Endothelial cell of umbilical vein (primary cell): ENCODE results near the gene RNLS.

Source experiments
- CTCF ChIP-seq, 2 donors: IDR thresholded peaks; 1 replicate in 1 of 2; 2 replicates in 1 of 2; pipeline ENCODE4 v1.5.1; 2011; ENCODE audit warnings: low read length in 2 of 2, mild to moderate bottlenecking in 2 of 2, moderate library complexity in 2 of 2, control low read depth in 1 of 2, inconsistent platforms in 1 of 2, low read depth in 1 of 2; ENCODE audit not compliant: insufficient read depth in 1 of 2; ENCODE audit errors: extremely low read depth in 1 of 2
- POLR2A ChIP-seq: IDR thresholded peaks from 2 replicates; pipeline ENCODE4 v1.6.1; 2012; ENCODE audit warnings: low read depth, mild to moderate bottlenecking, control low read depth, low read length

- TF ChIP-seq CTCF (IDR thresholded peaks at IDR 0.05; ENCODE audit: extremely low read depth in 1 of 2, insufficient read depth in 1 of 2, low read depth in 1 of 2, low read length in 2 of 2) = no peak
- TF ChIP-seq POLR2A = no peak
Observed at GRCh38 chr10:88288320-88289059, 294.6 kb downstream of the RNLS start.
